Measurements from ENCODE around the gene TEX12.
A peak's percentile ranks its signal among the peaks of the same experiment; 100 is the strongest.

The TEX12 gene

DNA sequence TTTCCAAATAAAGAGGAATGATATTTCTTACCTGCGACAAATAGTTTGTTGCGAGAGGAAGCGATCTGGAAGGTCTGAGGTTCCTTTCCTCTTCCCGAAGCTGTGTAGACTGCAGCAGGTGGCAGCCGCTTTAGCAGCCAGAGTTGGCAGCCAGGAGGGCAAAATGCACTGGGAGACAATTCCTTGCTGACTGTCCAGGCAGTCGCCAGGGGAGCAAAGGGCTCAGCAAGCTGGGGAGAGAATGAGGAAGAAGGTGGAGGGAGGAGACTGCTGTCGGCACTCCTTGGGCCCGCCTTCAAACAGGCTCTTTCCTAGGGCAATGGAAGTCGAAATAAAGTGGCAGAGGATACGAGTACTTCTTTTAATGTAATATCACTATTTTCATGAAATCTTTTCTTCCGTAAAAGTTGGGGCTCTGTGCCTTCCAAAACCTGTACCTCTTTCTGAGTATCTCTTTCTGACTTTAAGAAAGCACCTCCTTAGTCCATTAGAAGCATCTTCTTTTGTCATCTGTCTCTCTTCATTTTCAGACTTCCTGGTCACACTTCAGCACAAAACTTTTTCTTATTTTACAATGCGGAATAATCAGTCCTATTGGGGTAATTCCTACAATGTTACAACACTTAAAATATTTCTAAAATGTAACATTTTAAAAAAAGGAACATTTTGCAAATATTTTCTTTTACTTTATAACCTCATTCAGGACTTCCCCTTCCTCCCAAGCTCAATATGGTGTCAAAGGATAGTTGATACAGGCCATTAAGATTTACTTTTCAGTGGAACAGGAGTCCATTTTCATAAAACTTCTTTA is 3.1 kb upstream of the TEX12 start, which contains the start of gene IL18:
TSS of gene IL18 (minus strand) at position 220 of the 811 bp plus-strand sequence. CDS start 9,041 bp downstream, outside the sequence.
- TF ChIP-seq, protein P1, sequence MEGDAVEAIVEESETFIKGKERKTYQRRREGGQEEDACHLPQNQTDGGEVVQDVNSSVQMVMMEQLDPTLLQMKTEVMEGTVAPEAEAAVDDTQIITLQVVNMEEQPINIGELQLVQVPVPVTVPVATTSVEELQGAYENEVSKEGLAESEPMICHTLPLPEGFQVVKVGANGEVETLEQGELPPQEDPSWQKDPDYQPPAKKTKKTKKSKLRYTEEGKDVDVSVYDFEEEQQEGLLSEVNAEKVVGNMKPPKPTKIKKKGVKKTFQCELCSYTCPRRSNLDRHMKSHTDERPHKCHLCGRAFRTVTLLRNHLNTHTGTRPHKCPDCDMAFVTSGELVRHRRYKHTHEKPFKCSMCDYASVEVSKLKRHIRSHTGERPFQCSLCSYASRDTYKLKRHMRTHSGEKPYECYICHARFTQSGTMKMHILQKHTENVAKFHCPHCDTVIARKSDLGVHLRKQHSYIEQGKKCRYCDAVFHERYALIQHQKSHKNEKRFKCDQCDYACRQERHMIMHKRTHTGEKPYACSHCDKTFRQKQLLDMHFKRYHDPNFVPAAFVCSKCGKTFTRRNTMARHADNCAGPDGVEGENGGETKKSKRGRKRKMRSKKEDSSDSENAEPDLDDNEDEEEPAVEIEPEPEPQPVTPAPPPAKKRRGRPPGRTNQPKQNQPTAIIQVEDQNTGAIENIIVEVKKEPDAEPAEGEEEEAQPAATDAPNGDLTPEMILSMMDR (IDR thresholded peaks at IDR 0.05; ENCODE audit: control insufficient read depth, insufficient read depth, low read depth, low read length, missing control alignments), result no peak
- no peak for DNase-seq (ENCODE audit: low read depth)
- H3K4me3 ChIP-seq (ENCODE audit: control insufficient read depth, low read depth, low read length), result no peak within 1 kb of the TSS

DNA sequence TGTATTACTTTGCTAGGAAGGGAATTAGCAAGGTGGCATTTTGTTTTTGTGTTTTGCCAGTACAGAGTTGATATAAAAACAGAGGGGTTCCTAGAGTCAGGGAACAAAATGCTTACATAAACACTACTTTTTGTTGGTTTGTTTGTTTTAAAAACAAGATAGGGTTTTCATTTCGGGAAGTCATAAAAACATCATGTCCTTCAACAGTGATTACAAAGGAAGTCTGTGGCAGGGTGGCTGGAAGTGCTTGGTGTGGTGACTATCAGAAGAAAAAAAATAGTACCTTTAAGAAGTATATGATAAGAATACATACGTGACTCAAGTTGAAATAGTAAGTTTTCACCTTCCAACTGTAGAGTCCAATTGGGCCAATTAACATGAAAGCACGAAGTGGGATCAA is 2.1 kb upstream of the TEX12 start:
- no peak overlapping the region for H3K4me3 ChIP-seq (ENCODE audit: control insufficient read depth, low read depth, low read length)
- DNase-seq (ENCODE audit: low read depth), result no peak
- TF ChIP-seq, protein P1 (IDR thresholded peaks at IDR 0.05; ENCODE audit: control insufficient read depth, insufficient read depth, low read depth, low read length, missing control alignments), result no peak

DNA sequence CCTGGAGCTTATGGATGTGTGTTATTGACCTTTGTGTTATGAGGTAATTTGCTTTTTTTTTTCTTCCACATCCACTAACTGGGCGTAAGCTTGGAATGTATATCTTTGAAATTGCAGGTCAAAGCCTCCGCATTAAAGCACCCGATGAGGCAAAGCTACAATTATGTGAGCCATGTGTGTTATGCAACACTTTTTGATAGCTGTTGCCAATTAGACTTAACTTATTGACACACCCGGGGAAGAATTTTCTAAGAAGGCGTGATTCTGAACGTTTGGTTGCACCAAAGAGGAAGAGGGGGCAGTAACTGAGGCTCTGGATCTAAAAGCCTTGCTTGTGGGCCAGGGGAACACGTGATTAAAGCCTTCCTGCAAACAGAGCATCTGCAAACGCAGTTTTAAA is 610 bp upstream of the TEX12 start:
- TF ChIP-seq, protein P1 (IDR thresholded peaks at IDR 0.05; ENCODE audit: control insufficient read depth, insufficient read depth, low read depth, low read length, missing control alignments), result no peak
- no peak for DNase-seq (ENCODE audit: low read depth)
- H3K4me3 ChIP-seq (ENCODE audit: control insufficient read depth, low read depth, low read length), result no peak overlapping the region

DNA sequence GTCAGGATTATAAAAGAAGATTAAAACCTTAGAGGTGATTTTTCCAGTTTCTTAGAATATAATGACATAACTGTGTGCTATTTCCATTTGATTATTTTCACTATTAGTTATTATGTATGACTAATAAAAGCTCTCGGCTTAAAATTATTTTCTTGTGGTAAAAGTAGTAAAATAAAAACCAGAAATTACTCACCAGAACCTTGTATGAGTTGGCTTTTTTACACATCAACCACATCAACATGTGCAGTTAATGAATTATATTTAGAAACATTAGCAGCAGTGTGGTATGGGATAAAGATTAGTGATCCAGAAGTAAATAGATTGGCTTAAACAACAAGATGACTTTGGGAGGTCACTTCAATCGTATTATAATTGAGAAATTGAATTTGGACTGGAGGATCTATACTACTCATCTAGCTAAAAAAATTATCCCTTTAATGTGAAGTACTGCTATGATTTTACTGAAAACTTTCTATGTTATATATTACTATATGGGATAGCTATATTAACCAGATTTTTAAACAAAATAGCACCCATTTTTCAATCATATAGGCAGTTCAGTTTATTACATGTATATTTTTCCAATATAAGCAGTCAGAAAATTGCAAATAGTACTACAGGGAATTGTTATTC is 5.3 kb downstream of the TEX12 start:
- TF ChIP-seq, protein P1 (IDR thresholded peaks at IDR 0.05; ENCODE audit: control insufficient read depth, insufficient read depth, low read depth, low read length, missing control alignments), result no peak
- no peak overlapping the region for H3K4me3 ChIP-seq (ENCODE audit: control insufficient read depth, low read depth, low read length)
- DNase-seq (ENCODE audit: low read depth), result no peak

DNA sequence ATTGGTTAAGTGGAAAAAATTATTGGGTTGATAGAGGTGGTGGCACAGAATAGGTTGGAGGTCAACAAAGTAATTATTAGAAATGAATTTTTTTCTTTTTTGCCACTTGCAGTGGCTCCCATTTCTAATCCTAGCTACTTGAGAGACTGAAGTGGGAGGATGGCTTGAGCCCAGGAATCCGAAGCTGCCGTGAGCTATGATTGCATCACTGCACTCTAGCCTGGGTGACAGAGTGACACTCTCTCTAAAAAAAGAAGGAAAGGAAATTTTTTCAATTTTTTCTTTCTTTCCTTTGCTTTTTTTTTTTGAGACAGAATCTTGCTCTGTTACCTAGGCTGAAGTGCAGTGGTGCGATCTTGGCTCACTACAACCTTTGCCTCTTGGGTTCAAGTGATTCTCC is 6.0 kb downstream of the TEX12 start:
- no peak overlapping the region for H3K4me3 ChIP-seq (ENCODE audit: control insufficient read depth, low read depth, low read length)
- DNase-seq (ENCODE audit: low read depth), result no peak
- TF ChIP-seq, protein P1 (IDR thresholded peaks at IDR 0.05; ENCODE audit: control insufficient read depth, insufficient read depth, low read depth, low read length, missing control alignments), result no peak

DNA sequence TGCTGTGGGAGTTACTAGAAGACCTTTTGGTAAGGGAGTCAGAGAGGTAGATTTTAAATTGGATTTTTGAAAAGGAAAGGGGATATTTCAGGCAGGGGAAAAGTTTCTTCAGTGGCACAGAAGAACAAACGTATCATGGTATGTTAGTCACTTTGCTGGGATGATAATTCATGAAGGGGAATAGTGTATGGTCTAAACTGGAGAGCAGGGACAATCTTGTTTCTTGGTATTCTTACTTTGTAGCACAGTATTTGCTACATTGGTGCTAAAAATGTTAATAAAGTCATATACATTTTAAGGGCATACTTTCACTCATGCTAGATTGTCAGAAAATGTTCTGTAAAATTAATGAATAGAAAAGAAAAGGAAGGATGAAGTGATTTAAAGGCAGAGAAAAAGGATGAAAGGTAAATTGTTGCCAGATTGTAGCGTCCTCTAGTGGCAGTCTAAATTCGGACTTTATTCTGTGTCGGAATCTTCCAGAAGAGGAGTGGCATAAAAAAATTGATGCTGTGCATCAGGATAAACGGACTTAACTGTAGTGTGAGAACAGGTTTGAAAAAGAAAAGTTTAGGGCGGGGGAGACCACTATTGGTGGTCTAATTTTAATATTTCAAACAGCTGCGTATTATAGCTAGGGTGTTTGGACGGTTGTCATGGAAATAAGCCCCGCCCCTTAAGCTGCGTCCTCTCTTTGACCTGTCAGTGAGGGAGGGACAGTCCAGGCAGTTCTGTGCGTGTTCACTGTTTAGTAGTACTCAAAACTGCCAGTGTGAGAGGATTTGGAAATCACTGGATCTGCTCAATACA is 7.8 kb downstream of the TEX12 start, which contains the start of gene BCO2:
TSS of gene BCO2 (plus strand) at position 724 of the 810 bp plus-strand sequence. CDS start 90 bp downstream, outside the sequence.
- TF ChIP-seq, protein P1 (IDR thresholded peaks at IDR 0.05; ENCODE audit: control insufficient read depth, insufficient read depth, low read depth, low read length, missing control alignments), result peak; percentile 84
- peak within 1 kb of the TSS; percentile 8 for H3K4me3 ChIP-seq (ENCODE audit: control insufficient read depth, low read depth, low read length)
- no peak for DNase-seq (ENCODE audit: low read depth)
